NCI-H526 (cell line): ENCODE results near the gene WDR33.

Source experiments
- DNase-seq, 2 experiments: peaks; one replicate each; lab custom pipeline; 2025; lab: John Stamatoyannopoulos, UW

WDR33 gene

DNA sequence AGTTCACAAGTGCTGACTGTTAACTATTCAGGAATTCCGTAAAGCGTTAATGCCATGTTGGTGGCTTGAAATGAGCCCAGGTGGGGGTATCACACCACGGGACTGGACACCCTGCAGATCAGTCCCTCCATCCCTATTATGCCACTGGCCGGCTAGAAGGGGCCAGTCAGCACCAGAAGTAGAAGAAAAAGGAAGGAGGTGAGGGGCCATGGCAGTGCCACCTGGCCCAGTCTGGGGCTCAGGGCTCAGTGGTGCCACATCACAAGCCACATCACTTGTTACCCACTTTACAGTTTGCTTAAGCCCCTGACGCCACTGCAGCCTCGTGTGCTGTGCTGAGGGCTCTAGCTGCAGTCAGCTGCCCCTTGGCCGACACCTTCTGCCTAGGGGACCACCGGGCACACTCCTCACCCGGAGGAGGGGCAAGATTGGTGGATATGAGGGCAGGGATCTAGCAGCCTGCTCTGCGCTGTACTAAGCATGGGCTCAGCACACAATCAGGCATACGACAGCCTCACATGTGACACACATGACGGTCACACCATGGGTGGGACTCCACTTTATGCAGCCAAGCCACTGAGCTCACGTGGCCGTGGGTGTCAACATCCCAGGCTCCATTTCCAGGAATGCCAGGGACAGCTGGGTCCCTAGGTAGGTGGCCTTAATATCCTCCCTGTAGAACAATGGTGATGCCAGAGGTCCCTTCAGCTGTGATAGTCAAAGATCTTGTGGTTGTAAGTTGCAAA, 139.2 kb downstream of the WDR33 start:
- no peak for DNase-seq

DNA sequence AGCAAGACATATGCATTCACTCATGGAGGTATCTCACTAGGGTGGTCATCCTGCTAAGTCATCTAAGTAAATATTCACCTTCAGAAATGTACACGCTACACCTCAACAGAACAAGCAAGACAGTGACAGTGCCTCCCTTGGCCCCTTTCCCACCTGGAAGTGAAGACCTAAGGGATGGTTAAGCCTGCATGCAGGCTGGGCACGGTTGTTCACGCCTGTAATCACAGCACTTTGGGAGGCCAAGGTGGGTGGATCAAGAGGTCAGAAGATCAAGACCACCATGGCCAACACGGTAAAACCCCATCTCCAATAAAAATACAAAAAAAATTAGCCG, 140.0 kb downstream of the WDR33 start:
- DNase-seq = no peak

DNA sequence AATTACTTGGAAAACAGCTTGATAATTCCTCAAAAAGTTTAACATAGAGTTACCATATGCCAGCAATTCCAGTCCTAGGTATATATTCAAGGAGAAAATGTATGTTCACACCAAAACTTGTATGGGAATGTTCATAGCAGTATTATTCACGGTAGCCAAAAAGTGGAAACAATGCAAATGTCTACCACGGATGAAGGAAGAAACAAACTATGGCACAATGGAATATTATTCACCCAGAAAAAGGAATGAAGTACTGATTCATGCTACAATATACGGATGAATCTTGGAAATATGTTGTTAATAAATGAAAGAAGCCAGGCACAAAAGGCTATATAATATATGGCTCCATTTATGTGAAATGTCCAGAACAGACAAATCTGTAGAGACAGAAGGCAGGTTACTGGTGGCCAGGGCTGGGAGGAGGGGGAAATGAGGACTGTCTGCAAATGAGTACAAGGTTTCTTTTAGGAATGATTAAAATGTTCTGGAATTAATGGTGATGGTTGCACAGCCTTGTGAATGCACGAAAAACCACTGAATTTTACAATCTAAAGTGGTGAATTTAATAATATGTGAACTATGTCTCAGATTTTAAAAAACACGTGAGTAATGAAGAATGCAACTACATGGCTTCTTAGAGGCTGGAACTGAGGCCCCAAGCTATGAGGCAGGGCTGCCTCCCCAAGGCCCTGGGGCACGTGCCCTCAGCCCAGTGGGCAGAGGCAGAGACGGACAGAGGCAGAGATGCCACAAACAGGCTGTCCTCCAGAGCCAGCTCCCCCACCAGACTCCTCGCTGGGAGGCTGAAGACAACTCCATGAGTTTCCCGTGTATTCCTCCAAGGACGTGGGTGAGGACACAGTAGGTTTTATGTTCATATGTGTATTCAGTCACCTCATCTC, 140.7 kb downstream of the WDR33 start:
- no peak for DNase-seq

DNA sequence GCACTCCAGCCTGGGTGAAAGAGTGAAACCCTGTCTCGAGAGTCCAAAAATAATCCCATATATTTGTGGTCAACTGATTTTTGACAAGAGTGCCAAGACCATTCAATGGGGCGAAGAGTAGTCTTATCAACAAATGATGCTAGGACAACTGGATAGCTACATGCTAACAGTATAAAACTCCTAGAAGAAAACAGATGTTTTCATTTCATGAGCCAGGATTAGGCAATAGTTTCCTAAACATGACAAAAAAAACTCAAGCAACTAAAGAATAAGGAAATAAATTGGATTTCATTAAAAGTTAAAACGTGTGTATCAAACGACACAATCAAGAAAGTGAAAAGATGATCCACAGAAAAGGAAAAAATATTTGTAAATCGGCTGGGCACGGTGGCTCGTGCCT, 141.9 kb downstream of the WDR33 start:
- no peak for DNase-seq

DNA sequence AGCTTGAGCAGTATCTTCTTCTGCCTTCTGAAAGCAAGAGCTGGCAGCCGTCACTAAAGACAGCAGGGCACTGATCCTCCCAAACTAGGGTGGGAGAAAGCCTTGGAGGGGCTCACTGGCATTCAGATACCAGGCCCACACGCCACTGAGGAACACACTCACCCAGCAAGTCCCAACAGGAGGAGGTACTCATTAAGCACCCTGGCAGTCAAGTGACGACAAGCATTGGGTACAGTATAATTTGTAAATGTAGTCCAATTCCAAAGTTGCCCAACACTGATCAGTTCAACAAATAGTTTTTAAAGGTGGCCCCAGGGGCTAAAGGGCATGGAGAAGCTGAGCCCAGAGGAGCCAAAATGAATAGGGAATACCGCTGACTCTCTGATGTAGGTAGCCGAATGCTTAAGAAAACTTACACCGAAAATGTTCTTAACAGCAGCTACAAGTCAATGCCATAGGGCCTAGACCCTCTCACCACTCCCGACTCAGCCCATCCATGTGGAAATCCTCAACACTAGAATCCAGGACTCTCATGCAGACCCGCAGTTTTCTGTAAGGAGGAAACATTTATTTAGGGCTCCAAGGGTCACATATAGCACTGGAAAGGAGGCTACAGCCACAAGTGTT, 145.6 kb downstream of the WDR33 start:
- DNase-seq = no peak

DNA sequence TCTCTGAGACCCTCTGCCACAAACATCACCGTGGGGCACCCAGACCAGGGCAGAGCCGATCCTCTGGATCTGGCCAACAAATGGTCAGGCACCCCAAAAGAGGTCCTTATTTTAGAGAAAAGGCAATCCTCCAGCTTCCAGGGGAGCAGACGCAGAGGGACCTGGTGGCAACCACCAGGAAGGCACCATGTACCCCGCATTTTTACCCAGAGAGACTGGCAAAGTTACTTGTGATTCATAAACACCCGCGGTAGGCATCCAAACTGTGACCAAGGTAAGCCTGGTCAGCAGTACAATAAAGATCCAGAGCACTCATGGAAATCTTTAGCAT, 146.1 kb downstream of the WDR33 start:
- DNase-seq = no peak

DNA sequence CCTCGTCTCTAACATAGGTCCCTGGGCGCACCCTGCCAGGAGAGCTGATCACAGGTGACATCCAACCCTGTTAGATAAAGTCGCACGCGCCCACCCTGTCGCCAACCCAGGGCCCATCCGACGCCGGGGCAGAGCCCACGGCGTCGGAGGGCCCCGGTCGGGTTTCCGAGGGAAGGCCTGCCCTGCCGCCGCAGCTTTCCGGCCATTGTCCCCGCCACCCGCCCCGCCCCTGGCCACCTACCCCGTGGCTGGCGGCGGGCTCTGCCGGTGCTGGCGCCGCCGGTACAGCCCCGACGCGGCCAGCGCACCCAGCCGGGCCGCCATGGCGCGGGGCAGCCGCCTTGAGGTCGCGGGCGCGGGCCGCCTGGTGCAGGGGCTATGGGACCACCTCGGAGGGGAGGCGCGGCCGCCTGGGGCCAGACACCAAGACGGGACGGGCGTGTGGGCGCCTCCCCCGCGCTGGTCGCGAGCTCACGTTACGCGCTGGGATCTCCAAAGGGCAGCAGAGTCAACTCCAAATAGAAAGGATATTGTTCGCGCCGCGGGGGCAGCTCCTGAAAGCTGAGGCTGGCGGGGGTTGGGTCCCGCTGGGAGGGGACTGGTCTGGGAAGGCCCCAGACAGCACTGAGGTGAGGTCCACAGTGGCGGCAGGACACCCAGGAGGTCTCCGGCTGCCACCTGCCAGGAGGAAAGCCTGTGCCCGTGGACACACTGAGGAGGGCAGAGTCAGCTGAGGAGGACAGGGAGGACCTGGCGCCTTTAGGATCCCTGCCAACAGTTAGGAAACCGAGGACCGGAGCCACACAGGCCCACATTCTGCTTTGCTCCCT, 146.7 kb downstream of the WDR33 start:
- DNase-seq = no peak

DNA sequence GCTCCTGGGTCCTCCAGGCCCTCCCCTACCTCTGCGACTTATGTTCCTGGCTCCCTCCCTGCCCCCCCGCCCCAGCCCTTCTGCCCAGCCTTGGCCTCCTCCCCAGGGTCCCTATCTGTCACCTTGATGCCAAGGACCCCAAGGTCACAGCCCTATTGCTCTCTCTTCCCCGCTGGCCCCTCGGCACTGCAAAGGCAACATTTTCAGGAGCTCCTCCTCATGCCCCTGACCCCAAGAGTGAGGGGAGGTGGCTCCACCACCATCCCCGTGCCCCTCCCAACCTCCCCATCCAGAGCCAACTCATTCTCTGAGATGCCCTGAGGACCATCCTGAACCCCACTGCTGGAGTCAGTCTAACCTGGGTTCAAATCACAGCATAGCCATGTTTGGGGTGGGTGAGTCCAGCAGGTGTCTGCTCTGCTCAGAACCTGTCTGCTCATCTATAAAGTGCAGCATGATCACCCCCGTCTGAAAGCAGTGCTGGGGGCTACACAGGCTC, 147.4 kb downstream of the WDR33 start:
- DNase-seq = no peak

DNA sequence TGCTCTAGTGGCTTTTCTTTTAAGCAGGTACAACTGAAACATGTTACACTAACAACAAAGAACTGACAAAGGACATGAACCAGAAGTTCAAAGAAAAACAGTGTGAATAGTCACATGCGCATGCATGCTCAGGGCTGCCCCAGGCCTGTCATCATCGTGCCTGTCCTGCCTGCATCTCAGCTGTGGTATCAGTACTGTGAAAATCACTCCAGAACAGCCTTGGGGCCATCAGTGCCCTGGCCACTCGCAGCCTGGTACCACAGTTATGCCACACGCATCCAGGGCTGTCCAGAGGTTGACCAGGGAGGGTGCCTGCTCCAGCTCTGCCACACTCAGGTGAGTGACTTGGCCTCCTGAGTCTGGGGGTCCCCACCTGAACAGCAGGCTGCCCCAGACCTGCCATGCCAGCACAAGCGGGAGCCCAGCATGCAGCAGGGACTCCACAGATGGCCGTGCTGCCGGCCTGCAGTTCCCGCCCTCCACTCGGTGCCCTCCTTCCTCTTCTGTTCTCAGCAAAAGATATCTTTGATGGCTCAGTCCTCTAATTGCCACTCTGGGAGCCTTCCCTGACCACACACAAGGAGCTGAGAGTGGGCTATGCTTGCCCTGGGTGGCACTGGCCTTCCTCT, 147.9 kb downstream of the WDR33 start:
- no peak for DNase-seq

DNA sequence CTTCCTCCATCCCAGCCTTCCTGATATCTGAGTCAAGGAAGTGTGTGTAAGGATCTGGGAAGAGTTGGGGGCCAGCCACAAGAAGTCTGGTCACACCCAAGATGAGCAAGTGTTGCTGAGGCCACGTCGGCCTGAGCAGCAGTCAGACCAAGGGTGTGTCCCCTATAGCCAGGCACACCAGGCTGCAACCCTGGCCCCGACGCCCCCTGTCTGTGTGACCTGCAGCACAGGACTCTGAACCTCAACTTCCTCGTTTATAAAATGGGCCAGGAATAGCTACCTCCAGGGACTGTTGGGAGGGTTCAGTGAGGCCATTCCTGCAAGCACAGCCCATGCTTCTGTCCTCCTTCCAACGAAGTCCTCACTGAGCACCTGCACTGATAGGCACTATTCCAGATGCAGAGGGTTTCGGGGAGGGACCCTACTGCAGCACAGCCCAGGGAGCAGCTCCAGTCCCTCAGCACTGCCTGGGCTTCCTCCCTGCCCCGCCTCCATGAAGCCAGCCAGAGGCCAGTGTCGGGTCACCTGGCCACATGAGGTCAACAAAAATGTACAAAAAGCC, 148.9 kb downstream of the WDR33 start:
- no peak for DNase-seq

DNA sequence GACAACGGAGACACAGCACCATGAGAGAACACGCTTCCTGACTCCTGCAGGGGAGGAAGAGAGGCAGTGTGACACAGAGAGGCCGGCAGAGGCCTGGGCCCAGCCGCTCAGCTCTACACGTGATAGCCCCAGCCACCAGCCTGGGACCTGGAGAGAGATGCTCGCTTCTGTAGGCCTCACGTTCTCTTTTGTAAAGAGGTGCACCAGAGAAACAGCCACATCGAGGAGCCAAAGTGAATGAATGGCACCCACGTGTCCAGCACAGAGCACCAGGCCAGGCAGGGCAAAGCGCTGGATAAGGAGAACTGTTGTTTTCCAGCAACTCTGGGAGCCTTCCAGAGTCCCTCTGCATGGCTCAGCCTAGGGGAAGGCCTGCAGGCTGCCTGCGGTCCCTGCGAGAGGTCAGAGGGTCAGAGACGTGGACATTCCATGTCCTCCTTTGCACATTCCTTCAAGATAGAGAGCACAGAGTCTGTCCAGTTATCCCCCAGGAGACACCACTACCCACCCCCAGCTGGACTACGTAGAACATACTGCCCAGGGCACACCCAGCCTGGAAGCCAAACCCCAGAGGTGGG, 149.8 kb downstream of the WDR33 start:
- no peak for DNase-seq

DNA sequence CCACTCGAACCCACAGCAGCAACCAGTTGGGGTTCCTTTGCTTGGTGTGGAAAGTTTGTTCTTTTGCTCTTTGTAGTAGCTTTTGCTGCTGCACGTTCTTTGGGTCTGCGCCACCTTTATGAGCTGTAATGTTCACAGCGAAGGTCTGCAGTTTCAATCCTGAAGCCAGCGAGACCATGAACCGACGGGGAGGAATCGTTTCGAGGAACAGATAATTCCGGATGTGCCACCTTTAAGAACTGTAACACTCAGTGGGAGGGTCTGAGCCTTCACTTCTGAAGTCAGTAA, 150.7 kb downstream of the WDR33 start:
- no peak for DNase-seq

DNA sequence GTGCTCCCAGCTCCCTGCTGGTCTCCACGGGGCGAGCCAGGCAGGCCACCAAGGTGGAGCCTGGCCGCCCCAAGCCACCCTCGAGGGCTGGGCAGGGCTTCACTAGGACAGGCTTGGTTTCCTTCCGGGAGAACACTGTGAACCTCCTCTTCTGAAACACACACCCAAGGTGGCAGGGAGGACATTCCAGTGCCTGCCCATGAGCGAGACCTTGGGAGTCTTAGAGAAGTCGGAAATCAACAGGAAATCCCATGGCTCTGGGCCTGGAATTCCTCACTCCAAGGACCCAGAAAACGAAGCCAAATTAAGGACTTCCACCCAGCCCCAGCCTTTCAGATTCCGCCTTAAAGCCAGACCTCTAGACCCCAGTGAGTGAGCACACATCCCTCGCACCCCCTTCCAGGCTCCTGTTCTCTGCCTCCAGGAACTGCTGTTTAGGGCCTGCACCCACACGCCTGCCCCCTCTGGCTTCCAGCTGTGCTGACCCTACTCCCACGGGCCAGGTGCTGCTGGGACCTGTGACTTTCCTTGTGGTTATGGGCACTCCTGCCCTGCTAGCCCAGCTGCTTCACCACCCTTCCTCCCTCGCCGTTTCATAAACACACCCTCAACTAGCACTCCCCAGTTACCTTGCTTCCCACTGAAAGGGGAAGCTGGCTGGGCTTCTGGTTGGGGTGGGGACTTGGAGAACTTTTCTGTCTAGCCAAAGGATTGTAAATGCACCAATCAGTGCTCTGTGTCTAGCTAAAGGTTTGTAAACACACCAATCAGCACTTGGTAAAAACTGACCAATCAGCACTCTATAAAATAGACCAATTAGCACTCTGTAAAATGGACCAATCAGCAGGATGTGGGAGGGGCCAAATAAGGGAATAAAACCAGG, 151.3 kb downstream of the WDR33 start:
- DNase-seq = no peak

DNA sequence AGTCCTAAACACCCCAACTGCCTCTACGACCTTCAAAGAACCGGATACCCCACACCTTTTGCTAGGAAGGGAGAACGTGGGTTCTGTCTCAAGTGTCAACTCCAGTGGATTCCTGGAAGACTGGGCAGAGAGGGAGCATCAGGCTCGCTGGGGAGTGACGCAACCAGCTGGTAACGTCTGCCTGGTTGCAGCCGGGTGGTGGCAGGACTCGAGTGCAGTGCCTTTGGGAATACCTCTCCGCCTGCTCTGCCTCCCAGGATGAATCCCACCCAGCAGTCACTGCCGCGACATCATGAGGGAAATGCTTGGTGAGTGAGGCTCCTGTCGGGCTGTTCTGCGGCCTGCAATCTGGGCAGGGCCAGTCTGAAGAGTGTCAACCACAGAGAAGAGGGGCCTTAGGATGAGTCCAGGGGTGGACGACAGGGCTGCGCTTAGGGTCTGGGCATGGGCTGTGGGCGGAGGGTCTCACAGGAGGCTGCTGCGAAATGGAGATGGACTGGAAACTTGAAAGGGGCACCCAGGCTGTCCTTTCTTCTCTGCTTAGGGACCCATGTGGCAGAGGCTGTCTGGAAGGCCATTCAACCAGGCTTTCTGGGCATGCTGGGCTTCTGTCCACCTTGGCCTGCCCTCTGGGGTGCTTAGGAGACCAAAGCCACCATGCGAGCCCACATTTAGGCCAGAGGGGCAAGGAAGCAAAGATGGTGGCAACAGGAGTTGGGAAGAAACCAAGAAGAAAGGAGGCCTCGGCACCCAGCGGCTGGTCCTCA, 152.1 kb downstream of the WDR33 start:
- no peak for DNase-seq

DNA sequence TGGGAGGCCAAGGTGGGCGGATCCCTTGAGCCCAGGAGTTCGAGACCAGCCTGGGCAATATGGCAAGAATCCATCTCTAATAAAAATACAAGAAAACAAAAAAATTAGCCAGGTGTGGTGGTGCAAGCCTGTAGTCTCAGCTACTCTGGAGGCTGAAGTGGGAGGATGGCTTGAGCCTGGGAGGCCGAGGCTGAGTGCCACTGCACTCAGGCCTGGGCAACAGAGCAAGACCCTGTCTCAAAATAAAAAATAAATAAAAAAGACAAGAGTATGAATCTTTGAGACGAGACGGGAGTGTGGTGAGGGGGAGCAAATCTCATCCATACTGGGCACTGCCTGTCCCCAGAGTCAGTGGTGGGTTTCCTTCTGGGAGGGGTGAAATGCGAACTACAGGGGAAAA, 152.8 kb downstream of the WDR33 start:
- no peak for DNase-seq

DNA sequence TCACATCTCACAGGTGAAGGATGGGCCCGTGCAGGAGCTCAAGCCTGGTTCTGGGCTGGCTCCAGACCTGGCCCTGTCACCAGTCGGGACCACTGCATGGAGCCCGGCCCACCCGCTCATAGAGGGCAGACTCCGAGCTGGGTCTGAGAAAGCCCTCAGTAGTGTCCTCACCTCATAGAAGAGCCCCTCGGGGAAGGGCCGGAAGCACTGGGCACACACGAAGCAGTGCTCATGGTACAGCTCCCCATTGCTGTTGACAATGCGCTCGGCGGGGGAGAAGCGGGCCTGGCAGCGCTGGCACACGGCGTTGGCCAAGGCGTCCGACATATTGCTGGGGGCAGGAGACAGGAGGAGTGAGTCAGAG, 153.8 kb downstream of the WDR33 start:
- no peak for DNase-seq

DNA sequence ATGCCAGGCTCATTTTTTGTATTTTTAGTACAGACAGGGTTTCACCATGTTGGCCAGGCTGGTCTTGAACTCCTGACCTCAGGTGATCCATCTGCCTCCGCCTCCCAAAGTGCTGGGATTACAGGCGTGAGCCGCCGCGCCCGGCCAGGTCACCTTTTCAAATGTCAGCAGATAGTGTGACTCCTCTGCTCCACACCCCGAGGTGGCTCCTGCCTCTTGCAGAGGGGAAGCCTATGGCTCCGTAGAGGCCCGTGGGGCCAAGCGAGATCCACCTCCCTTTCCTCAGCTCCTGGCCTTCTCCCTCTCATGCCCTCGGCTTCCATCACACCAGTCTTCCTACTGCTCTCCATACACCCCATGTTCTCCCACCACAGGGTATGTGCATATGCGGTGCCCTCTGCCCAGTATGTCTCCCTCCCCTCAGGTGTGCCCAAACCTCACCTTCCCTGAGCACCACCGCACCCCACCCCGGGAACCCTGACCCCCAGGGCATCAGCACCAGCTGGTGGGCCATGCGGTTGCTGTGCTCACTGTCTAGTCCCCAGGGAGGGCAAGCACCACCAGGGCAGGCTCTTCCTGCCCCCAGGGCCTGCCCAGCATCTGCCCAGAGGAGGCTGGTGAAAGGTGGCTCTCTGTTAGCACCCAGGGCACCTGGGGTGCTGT, 154.3 kb downstream of the WDR33 start:
- no peak for DNase-seq

DNA sequence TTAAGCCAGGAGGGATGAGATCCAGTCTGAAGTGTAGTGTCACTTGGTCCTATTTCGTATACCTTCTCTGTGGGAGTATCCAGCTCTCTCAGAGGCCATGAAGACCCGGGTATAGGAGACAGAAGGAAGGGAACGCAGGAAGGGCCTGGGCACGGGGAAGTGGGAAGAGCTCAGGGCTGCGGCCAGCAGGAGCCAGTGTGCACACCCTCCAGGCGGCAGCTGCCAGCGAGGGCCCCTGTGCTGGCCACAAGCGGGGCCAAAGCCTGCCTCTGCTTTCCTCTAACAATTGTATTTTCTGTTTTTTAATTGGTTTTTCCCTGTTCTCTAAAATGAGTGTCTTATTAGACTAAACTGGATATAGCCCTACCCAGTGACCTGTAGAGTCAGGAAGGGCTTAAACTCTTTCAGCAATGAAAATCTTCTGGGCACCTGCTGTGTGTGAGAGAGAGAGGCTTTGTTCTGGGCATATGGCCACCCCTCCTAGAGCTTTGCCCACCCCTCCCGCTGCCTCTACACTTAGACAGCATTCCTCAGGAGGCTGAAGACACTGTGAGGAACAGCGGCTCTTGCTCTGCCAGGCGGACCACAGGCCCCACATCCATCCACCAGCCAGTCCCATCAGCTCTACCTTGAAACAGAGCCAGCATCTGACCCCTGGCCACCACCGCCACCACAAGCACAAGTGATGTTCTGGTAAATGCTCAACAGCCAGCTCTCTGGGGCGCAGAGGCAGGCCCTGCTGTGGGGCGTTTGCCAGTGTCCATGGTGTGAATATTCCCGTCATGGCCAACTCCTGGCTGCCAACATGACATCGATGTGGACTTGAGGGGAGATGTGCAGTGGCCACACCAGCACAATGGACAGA, 155.5 kb downstream of the WDR33 start:
- no peak for DNase-seq
